A549 treated with Mapracorat at 1 μM for 4 hours (cell line): ENCODE results near the gene RPS6KC1. TPM values are rescaled to one million over a fixed set of nuclear protein-coding genes. Genes with fewer than 3 reads are reported as not detected.

ENCODE experiments used
- total RNA-seq: library from RNA; stranded (reverse); fragments of 200-300 nt; extraction: Qiagen RNA extraction; gene quantifications from 5 replicates; pipeline ENCODE4 v1.2.3, GENCODE V29; 2022

Gene RPS6KC1
- total RNA-seq: 8.5 to 11.5 TPM (median 10.7 TPM) in 5 replicates

GRCh38 chr1:213051127-213051880 lies at the start of gene RPS6KC1:
TSS of gene RPS6KC1 (plus strand) at chr1:213051241. CDS start at chr1:213051405, 164 bp downstream.

GRCh38 chr1:213015099-213016050 lies 35.7 kb upstream of the RPS6KC1 start, which contains the start of gene ANGEL2:
TSS of gene ANGEL2 (minus strand) at chr1:213015867. CDS start at chr1:213015671, 196 bp downstream.

Other genes with a start within 250 kb of the RPS6KC1 start
- not detected in 5 replicates for gene SPATA45, start 203.6 kb upstream of the RPS6KC1 start, total RNA-seq
- gene FLVCR1, start 193.0 kb upstream of the RPS6KC1 start, total RNA-seq: 13.1 to 18.2 TPM (median 16.4 TPM) in 5 replicates
- 1.7 to 3.5 TPM (median 2.9 TPM) in 5 replicates for gene VASH2, start 100.7 kb upstream of the RPS6KC1 start, total RNA-seq
- gene ANGEL2, start 35.4 kb upstream of the RPS6KC1 start, total RNA-seq: 14.5 to 18.5 TPM (median 16.3 TPM) in 5 replicates